ENCODE data around the gene PXYLP1.

- TF ChIP-seq CTCF (conservative IDR thresholded peaks at IDR 0.05; ENCODE audit: low read depth, low read length) = no peak
- no peak for TF ChIP-seq EZH2phosphoT487 (IDR thresholded peaks at IDR 0.05; ENCODE audit: borderline replicate concordance, low read length)
- TF ChIP-seq EZH2 (IDR thresholded peaks at IDR 0.05; ENCODE audit: low read length, unreplicated experiment) = no peak
Measured at GRCh38 chr3:141267629-141268028, 36.0 kb downstream of the PXYLP1 start.
